Ovary (tissue), 3 donors: ENCODE results near the gene SIK3.

Experiments used
- EP300 ChIP-seq: sonication (generic); formaldehyde crosslinking; IDR thresholded peaks from one replicate; pipeline ENCODE4 v1.6.1; 2017; ENCODE audit warnings: antibody characterized with exemption
- POLR2A ChIP-seq: fragments of 450-650 bp; IDR thresholded peaks from one replicate; pipeline ENCODE4 v1.6.1; 2017; ENCODE audit warnings: antibody characterized with exemption, mild to moderate bottlenecking, moderate library complexity
- TF ChIP-seq, protein P1 (sequence below), 3 donors: fragments of 450-650 bp in 2 of 3; fragments of 200-600 bp in 1 of 3; IDR thresholded peaks; one replicate each; pipeline versions ENCODE4 v1.5.1 to v1.8.0; 2016 to 2022; ENCODE audit warnings: antibody characterized with exemption in 3 of 3, mild to moderate bottlenecking in 1 of 3
- donor health status: DM: no; HTN: no; CAD: no.

- TF ChIP-seq, protein P1, sequence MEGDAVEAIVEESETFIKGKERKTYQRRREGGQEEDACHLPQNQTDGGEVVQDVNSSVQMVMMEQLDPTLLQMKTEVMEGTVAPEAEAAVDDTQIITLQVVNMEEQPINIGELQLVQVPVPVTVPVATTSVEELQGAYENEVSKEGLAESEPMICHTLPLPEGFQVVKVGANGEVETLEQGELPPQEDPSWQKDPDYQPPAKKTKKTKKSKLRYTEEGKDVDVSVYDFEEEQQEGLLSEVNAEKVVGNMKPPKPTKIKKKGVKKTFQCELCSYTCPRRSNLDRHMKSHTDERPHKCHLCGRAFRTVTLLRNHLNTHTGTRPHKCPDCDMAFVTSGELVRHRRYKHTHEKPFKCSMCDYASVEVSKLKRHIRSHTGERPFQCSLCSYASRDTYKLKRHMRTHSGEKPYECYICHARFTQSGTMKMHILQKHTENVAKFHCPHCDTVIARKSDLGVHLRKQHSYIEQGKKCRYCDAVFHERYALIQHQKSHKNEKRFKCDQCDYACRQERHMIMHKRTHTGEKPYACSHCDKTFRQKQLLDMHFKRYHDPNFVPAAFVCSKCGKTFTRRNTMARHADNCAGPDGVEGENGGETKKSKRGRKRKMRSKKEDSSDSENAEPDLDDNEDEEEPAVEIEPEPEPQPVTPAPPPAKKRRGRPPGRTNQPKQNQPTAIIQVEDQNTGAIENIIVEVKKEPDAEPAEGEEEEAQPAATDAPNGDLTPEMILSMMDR (IDR thresholded peaks at IDR 0.05), result no peak
- TF ChIP-seq POLR2A (no peak), EP300 (no peak)
These were observed 279.2 kb downstream of the SIK3 start for GRCh38 chr11:116819049-116819448.
